Measurements from ENCODE around the gene IZUMO1.

GRCh38 chr19:48737360-48737998, 9.2 kb downstream of the IZUMO1 start:
- TF ChIP-seq PATZ1 (CRISPR knock-in tag; IDR thresholded peaks at IDR 0.05; ENCODE audit: borderline replicate concordance) (no peak), ESRRG (CRISPR knock-in tag; IDR thresholded peaks at IDR 0.05) (no peak), BACH2 (CRISPR knock-in tag; IDR thresholded peaks at IDR 0.05; ENCODE audit: borderline replicate concordance) (no peak), RARB (CRISPR knock-in tag; IDR thresholded peaks at IDR 0.05) (no peak), ARNTL (CRISPR knock-in tag; IDR thresholded peaks at IDR 0.05; ENCODE audit: borderline replicate concordance, low read depth) (no peak), GLIS3 (CRISPR knock-in tag; IDR thresholded peaks at IDR 0.05) (no peak)
- TF ChIP-seq, protein P1, sequence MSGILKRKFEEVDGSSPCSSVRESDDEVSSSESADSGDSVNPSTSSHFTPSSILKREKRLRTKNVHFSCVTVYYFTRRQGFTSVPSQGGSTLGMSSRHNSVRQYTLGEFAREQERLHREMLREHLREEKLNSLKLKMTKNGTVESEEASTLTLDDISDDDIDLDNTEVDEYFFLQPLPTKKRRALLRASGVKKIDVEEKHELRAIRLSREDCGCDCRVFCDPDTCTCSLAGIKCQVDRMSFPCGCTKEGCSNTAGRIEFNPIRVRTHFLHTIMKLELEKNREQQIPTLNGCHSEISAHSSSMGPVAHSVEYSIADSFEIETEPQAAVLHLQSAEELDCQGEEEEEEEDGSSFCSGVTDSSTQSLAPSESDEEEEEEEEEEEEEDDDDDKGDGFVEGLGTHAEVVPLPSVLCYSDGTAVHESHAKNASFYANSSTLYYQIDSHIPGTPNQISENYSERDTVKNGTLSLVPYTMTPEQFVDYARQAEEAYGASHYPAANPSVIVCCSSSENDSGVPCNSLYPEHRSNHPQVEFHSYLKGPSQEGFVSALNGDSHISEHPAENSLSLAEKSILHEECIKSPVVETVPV (CRISPR knock-in tag; IDR thresholded peaks at IDR 0.05): no peak

All from SK-N-SH treated with all-trans-retinoic acid at 6 μM for 48 hours (cell line).